IMR-90 (cell line): Measurements from ENCODE around the gene VWA8. TPM values are rescaled to one million over a fixed set of nuclear protein-coding genes. Genes with fewer than 3 reads are reported as not detected.
A peak's percentile ranks its signal among the peaks of the same experiment; 100 is the strongest.

ENCODE experiments used
- ATAC-seq: fragments of 200-7000 bp; cut with Tn5 transposase; 2 replicates; pipeline ENCODE4 v1.9.1; 2020; ENCODE audit warnings: low read depth, mild to moderate bottlenecking, moderate library complexity
- BruUV-seq: library from RNA; stranded (reverse); fragments of 400-500 nt; replicated peaks from 2 replicates; lab custom pipeline; 2021; lab: Mats Ljungman, UMichigan
- CTCF ChIA-PET: fragments of 300-600 bp; formaldehyde crosslinking; extraction: SDS; loops from one replicate; lab custom pipeline; 2021; ENCODE audit warnings: antibody characterized with exemption; lab: Yijun Ruan, JAX
- POLR2A ChIA-PET: fragments of 300-600 bp; sonication (Branson Sonifier 250); formaldehyde crosslinking; loops from one replicate; lab custom pipeline; 2022; ENCODE audit warnings: antibody characterized with exemption; ENCODE audit not compliant: unreplicated experiment; lab: Charles Lee
- DNase-seq: peaks from one replicate; pipeline ENCODE4 v3.0.0; 2013
- H2AFZ ChIP-seq: replicated peaks from 2 replicates; pipeline ENCODE3; 2013; ENCODE audit warnings: low read length, mild to moderate bottlenecking; ENCODE audit not compliant: poor library complexity
- H2AK5ac ChIP-seq: 2 replicates; pipeline ENCODE4 v1.6.1; 2013; ENCODE audit warnings: low read depth, low read length, inconsistent platforms
- H2AK9ac ChIP-seq: replicated peaks from 2 replicates; pipeline ENCODE3; 2013; ENCODE audit warnings: mild to moderate bottlenecking, low read depth, low read length, moderate library complexity; ENCODE audit not compliant: poor library complexity
- H2BK120ac ChIP-seq: 2 replicates; pipeline ENCODE4 v1.6.1; 2013; ENCODE audit warnings: low read depth, low read length, inconsistent platforms
- H2BK15ac ChIP-seq: 3 replicates; pipeline ENCODE4 v1.6.1; 2013; ENCODE audit warnings: low read depth, low read length, inconsistent platforms
- H2BK20ac ChIP-seq: 2 replicates; pipeline ENCODE4 v1.6.1; 2013; ENCODE audit warnings: low read depth, mild to moderate bottlenecking, inconsistent platforms, low read length, moderate library complexity
- H2BK5ac ChIP-seq: 2 replicates; pipeline ENCODE4 v1.6.1; 2013; ENCODE audit warnings: mild to moderate bottlenecking, low read depth, low read length, inconsistent platforms; ENCODE audit not compliant: poor library complexity, severe bottlenecking
- H3K14ac ChIP-seq: replicated peaks from 2 replicates; pipeline ENCODE4 v1.6.1; 2013; ENCODE audit warnings: low read depth, low read length, inconsistent platforms
- H3K18ac ChIP-seq: 2 replicates; pipeline ENCODE4 v1.6.1; 2013; ENCODE audit warnings: low read depth, low read length, control low read depth
- H3K23ac ChIP-seq: 2 replicates; pipeline ENCODE4 v1.6.1; 2013; ENCODE audit warnings: low read depth, low read length, inconsistent platforms
- H3K27ac ChIP-seq: 2 replicates; pipeline ENCODE4 v1.5.1; 2013; ENCODE audit warnings: mild to moderate bottlenecking, control low read depth, low read length; ENCODE audit not compliant: insufficient read depth
- H3K27me3 ChIP-seq: 2 replicates; pipeline ENCODE4 v1.6.1; 2013; ENCODE audit warnings: low read length; ENCODE audit not compliant: control insufficient read depth, insufficient read depth
- H3K36me3 ChIP-seq: 2 replicates; pipeline ENCODE4 v1.6.1; 2013; ENCODE audit warnings: low read length, mixed read lengths; ENCODE audit not compliant: control insufficient read depth, insufficient read depth
- H3K4ac ChIP-seq: 2 replicates; pipeline ENCODE4 v1.6.1; 2013; ENCODE audit warnings: low read depth, low read length, inconsistent platforms
- H3K4me1 ChIP-seq: 2 replicates; pipeline ENCODE4 v1.6.1; 2013; ENCODE audit warnings: low read length, mixed read lengths; ENCODE audit not compliant: control insufficient read depth, insufficient read depth
- H3K4me2 ChIP-seq: 2 replicates; pipeline ENCODE4 v1.6.1; 2013; ENCODE audit warnings: low read depth, mild to moderate bottlenecking, control low read depth, low read length, moderate library complexity
- H3K4me3 ChIP-seq: 2 replicates; pipeline ENCODE4 v1.5.1; 2013; ENCODE audit warnings: low read depth, mild to moderate bottlenecking, control low read depth, low read length, moderate library complexity; ENCODE audit not compliant: insufficient read depth
- H3K56ac ChIP-seq: 2 replicates; pipeline ENCODE4 v1.6.1; 2013; ENCODE audit warnings: low read length, inconsistent platforms; ENCODE audit not compliant: insufficient read depth; ENCODE audit errors: extremely low read depth
- H3K79me1 ChIP-seq, 2 experiments: 2 replicates each; pipeline ENCODE4 v1.6.1; 2013; ENCODE audit warnings: low read length in 2 of 2, inconsistent platforms in 1 of 2, low read depth in 1 of 2
- H3K9ac ChIP-seq: 2 replicates; pipeline ENCODE4 v1.6.1; 2013; ENCODE audit warnings: low read depth, low read length, control low read depth
- H3K9me1 ChIP-seq: 2 replicates; pipeline ENCODE4 v1.6.1; 2013; ENCODE audit warnings: low read length, inconsistent platforms; ENCODE audit not compliant: insufficient read depth
- H3K9me3 ChIP-seq: 2 replicates; pipeline ENCODE4 v1.6.1; 2013; ENCODE audit warnings: low read length; ENCODE audit not compliant: control insufficient read depth, insufficient read depth
- H4K20me1 ChIP-seq: 2 replicates; pipeline ENCODE4 v1.6.1; 2013; ENCODE audit warnings: low read length, inconsistent platforms; ENCODE audit not compliant: insufficient read depth
- H4K5ac ChIP-seq: 2 replicates; pipeline ENCODE4 v1.6.1; 2013; ENCODE audit warnings: mild to moderate bottlenecking, low read depth, low read length, control low read depth
- H4K8ac ChIP-seq, 2 experiments: 2 replicates each; pipeline ENCODE4 v1.6.1; 2013; ENCODE audit warnings: low read depth in 2 of 2, low read length in 2 of 2, control low read depth in 1 of 2, inconsistent platforms in 1 of 2
- H4K91ac ChIP-seq: 2 replicates; pipeline ENCODE4 v1.6.1; 2013; ENCODE audit warnings: low read depth, low read length, inconsistent platforms; ENCODE audit not compliant: insufficient read depth
- ELK1 ChIP-seq: fragments of 150-350 bp; IDR thresholded peaks from 2 replicates; pipeline ENCODE4 v1.6.1; 2016; ENCODE audit warnings: low read depth, mild to moderate bottlenecking, low read length, moderate library complexity, borderline replicate concordance
- MAFK ChIP-seq: IDR thresholded peaks from 2 replicates; pipeline ENCODE4 v1.6.1; 2012; ENCODE audit warnings: low read depth, low read length, improper control_type of control experiment
- WGBS, 2 experiments: methylation state at CpG; one replicate each; pipeline versions ENCODE4 v1.1.5 to v1.1.7; 2013; ENCODE audit warnings: missing lambda C conversion rate in 2 of 2; ENCODE audit not compliant: insufficient read length in 1 of 2; ENCODE audit errors: extremely low coverage in 2 of 2; 5-methylcytosine and 5-hydroxymethylcytosine counted together
- dilution Hi-C: fragments of 300-500 bp; cut with HindIII; formaldehyde crosslinking; loops from one replicate; pipeline ENCODE4 v1.14.3; 2018; ENCODE audit warnings: low sequenced_read_pairs; ENCODE audit not compliant: unreplicated experiment
- in situ Hi-C: fragments of 300-500 bp; cut with MboI; formaldehyde crosslinking; loops from 3 replicates; pipeline ENCODE4 v1.14.3; 2019; ENCODE audit warnings: low sequenced_read_pairs, inconsistent platforms, mixed read lengths
- intact Hi-C: fragments of 100-400 bp; cut with micrococcal nuclease; formaldehyde crosslinking; loops from 2 replicates; pipeline ENCODE4 v1.10.0; 2022
- polyA plus RNA-seq, 3 experiments: library from polyadenylated mRNA; depleted of rRNA; stranded (reverse); fragments of >200 nt; gene quantifications; 2 replicates each; pipeline ENCODE4 v1.2.3, GENCODE V29; 2012; ENCODE audit warnings: low replicate concordance in 1 of 3
- total RNA-seq: library from RNA; depleted of rRNA; stranded (reverse); fragments of >200 nt; gene quantifications from 2 replicates; pipeline ENCODE4 v1.2.3, GENCODE V29; 2012

The VWA8 gene
- total and polyA plus RNA-seq, 2 of the 4 experiments (the other 2 are of a cell fraction) = 5.9 to 18.3 TPM

- no peak overlapping the region for H3K4me2 ChIP-seq
- H3K4ac ChIP-seq = peak overlapping the region; percentile 28
- no peak overlapping the region for H3K9ac ChIP-seq
- no peak overlapping the region for H4K5ac ChIP-seq
- H3K56ac ChIP-seq = no peak overlapping the region
- H2BK120ac ChIP-seq = peak overlapping the region; percentile 73
- ChIA-PET POLR2A (no interaction called here), CTCF (interaction anchor here (0.6 to 2.1 kb wide), 2 partner anchors 22 to 104 kb away, joined by 3 to 4 read pairs; no protein-coding TSS in a partner anchor)
- H3K9me1 ChIP-seq = peaks cover 10% of the 10 kb centered on the region; the same call in 1 of the 2 replicates
- H2AK5ac ChIP-seq = peak overlapping the region; percentile 67; the same call in 1 of the 2 replicates
- no peaks in the 10 kb centered on the region for H3K9me3 ChIP-seq
- no peak overlapping the region for H3K4me3 ChIP-seq
- H2BK15ac ChIP-seq = no peak overlapping the region; the same call in 2 of the 3 replicates
- dilution Hi-C loops (no loop called here), intact Hi-C loops (loop anchor here (10.0 kb wide), 1 partner anchor 81 kb away; no protein-coding TSS in a partner anchor), in situ Hi-C loops (no loop called here)
- H3K27ac ChIP-seq = no peak overlapping the region
- no TSS peak for BruUV-seq
- H3K27me3 ChIP-seq = no peaks in the 10 kb centered on the region
- H2BK20ac ChIP-seq = peak overlapping the region; percentile 35; the same call in 1 of the 2 replicates
- 0 out of 2 replicates have a peak, but pooled peaks have one; percentile 18 for TF ChIP-seq MAFK
- no peak for TF ChIP-seq ELK1
- WGBS, 2 experiments = 29% methylated on average over 1 of the region's 7 CpGs; no CpG with 5 or more reads in 1 of the 2 experiments
- H3K36me3 ChIP-seq = no peaks in the 10 kb centered on the region
- H3K4me1 ChIP-seq = peaks cover 25% of the 10 kb centered on the region
- H3K14ac ChIP-seq = peak overlapping the region; percentile 44; the same call in 1 of the 2 replicates
- peak; percentile 50 for DNase-seq
- no peak overlapping the region for H3K23ac ChIP-seq
- no peak overlapping the region for H2BK5ac ChIP-seq
- H3K79me1 ChIP-seq = no peaks in the 10 kb centered on the region
- ATAC-seq = no peak
- no peaks in the 10 kb centered on the region for H4K20me1 ChIP-seq
- no peak overlapping the region for H3K18ac ChIP-seq
- H2AFZ ChIP-seq = no peak overlapping the region
- 0 out of 2 replicates have a peak overlapping the region, but pooled peaks have one; percentile 40 for H4K91ac ChIP-seq
- H2AK9ac ChIP-seq = no peak overlapping the region
- H4K8ac ChIP-seq = no peak overlapping the region
These were observed 397.4 kb downstream of the VWA8 start for GRCh38 chr13:41563341-41563983.
